HEK293 (cell line): ENCODE results near the gene L3MBTL1.
A peak's percentile ranks its signal among the peaks of the same experiment; 100 is the strongest.

ENCODE experiments used
- CTCF ChIA-PET: fragments of 350-600 bp; formaldehyde crosslinking; extraction: SDS; loops from one replicate; lab custom pipeline; 2021; ENCODE audit warnings: antibody characterized with exemption; lab: Yijun Ruan, JAX
- POLR2A ChIA-PET: fragments of 300-600 bp; formaldehyde crosslinking; extraction: SDS; loops from one replicate; lab custom pipeline; 2020; ENCODE audit warnings: antibody characterized with exemption, inconsistent platforms; lab: Yijun Ruan, JAX
- H3K27ac ChIP-seq: fragments of 200-500 bp; sonication (Bioruptor generic); 2 replicates; pipeline ENCODE4 v1.5.1; 2014; ENCODE audit warnings: low read depth, low read length, control low read depth, inconsistent platforms; ENCODE audit errors: extremely low read depth
- H3K36me3 ChIP-seq, 2 experiments: fragments of 200-500 bp in 1 of 2; sonication (Bioruptor generic) in 1 of 2; 1 replicate in 1 of 2; 2 replicates in 1 of 2; pipeline ENCODE4 v1.5.1; 2014 to 2017; ENCODE audit warnings: inconsistent platforms in 2 of 2, low read length in 2 of 2; ENCODE audit not compliant: control insufficient read depth in 2 of 2, insufficient read depth in 1 of 2
- H3K4me1 ChIP-seq: fragments of 200-500 bp; sonication (Bioruptor generic); 2 replicates; pipeline ENCODE4 v1.5.1; 2014; ENCODE audit warnings: mild to moderate bottlenecking, low read length, inconsistent platforms; ENCODE audit not compliant: control insufficient read depth, insufficient read depth
- H3K4me3 ChIP-seq: 2 replicates; pipeline ENCODE4 v1.5.1; 2011; ENCODE audit warnings: low read depth, mild to moderate bottlenecking, control low read depth, low read length, moderate library complexity
- H3K9me3 ChIP-seq: fragments of 200-500 bp; sonication (Bioruptor generic); 2 replicates; pipeline ENCODE4 v1.5.1; 2014; ENCODE audit warnings: low read depth, low read length, inconsistent platforms; ENCODE audit not compliant: control insufficient read depth, insufficient read depth
- BCL11B ChIP-seq: fragments of 450-650 bp; formaldehyde crosslinking; IDR thresholded peaks from 2 replicates; pipeline ENCODE4 v1.5.1; 2016; ENCODE audit warnings: low read depth, missing biosample characterization, missing genetic modification characterization
- FEZF1 ChIP-seq: fragments of 450-650 bp; formaldehyde crosslinking; IDR thresholded peaks from 2 replicates; pipeline ENCODE4 v1.5.1; 2016; ENCODE audit warnings: missing biosample characterization, missing genetic modification characterization
- GLIS1 ChIP-seq: fragments of 450-650 bp; formaldehyde crosslinking; IDR thresholded peaks from 2 replicates; pipeline ENCODE4 v1.5.1; 2016; ENCODE audit warnings: missing biosample characterization, missing genetic modification characterization
- HOXA7 ChIP-seq: sonication (generic); formaldehyde crosslinking; IDR thresholded peaks from 2 replicates; pipeline ENCODE4 v1.8.1; 2022; ENCODE audit warnings: missing genetic modification reagents, borderline replicate concordance
- HOXD13 ChIP-seq: sonication (generic); formaldehyde crosslinking; IDR thresholded peaks from 2 replicates; pipeline ENCODE4 v1.8.0; 2022; ENCODE audit warnings: missing genetic modification reagents, borderline replicate concordance
- KLF9 ChIP-seq: fragments of 450-650 bp; formaldehyde crosslinking; IDR thresholded peaks from 2 replicates; pipeline ENCODE4 v1.5.1; 2016; ENCODE audit warnings: missing biosample characterization, missing genetic modification characterization, low read depth
- MZF1 ChIP-seq: fragments of 450-650 bp; formaldehyde crosslinking; IDR thresholded peaks from 2 replicates; pipeline ENCODE4 v1.5.1; 2017; ENCODE audit warnings: missing biosample characterization, missing genetic modification characterization, borderline replicate concordance
- SP7 ChIP-seq: fragments of 450-650 bp; formaldehyde crosslinking; IDR thresholded peaks from 2 replicates; pipeline ENCODE4 v1.5.1; 2016; ENCODE audit warnings: missing biosample characterization, missing genetic modification characterization
- ZNF140 ChIP-seq: fragments of 450-650 bp; formaldehyde crosslinking; IDR thresholded peaks from 2 replicates; pipeline ENCODE4 v1.5.1; 2016; ENCODE audit warnings: missing biosample characterization, missing genetic modification characterization
- ZNF202 ChIP-seq: fragments of 450-650 bp; formaldehyde crosslinking; IDR thresholded peaks from 2 replicates; pipeline ENCODE4 v1.5.1; 2016; ENCODE audit warnings: missing biosample characterization, missing genetic modification characterization, borderline replicate concordance
- ZNF248 ChIP-seq: fragments of 450-650 bp; formaldehyde crosslinking; IDR thresholded peaks from 2 replicates; pipeline ENCODE4 v1.5.1; 2017; ENCODE audit warnings: missing biosample characterization, missing genetic modification characterization
- ZNF274 ChIP-seq, 2 experiments: fragments of 200-500 bp in 1 of 2; fragments of 450-650 bp in 1 of 2; sonication (Bioruptor generic) in 1 of 2; formaldehyde crosslinking in 1 of 2; IDR thresholded peaks; 2 replicates each; pipeline versions ENCODE4 v1.5.1 to v1.6.1; 2014 to 2016; ENCODE audit warnings: borderline replicate concordance in 1 of 2, inconsistent platforms in 1 of 2, low read length in 1 of 2, missing biosample characterization in 1 of 2, missing genetic modification characterization in 1 of 2
- ZNF324 ChIP-seq: fragments of 450-650 bp; formaldehyde crosslinking; IDR thresholded peaks from 2 replicates; pipeline ENCODE4 v1.5.1; 2016; ENCODE audit warnings: missing biosample characterization, missing genetic modification characterization
- ZNF416 ChIP-seq: fragments of 450-650 bp; formaldehyde crosslinking; IDR thresholded peaks from 2 replicates; pipeline ENCODE4 v1.5.1; 2016; ENCODE audit warnings: missing biosample characterization, missing genetic modification characterization
- ZNF654 ChIP-seq: fragments of 450-650 bp; formaldehyde crosslinking; IDR thresholded peaks from 2 replicates; pipeline ENCODE4 v1.5.1; 2016; ENCODE audit warnings: low read depth, missing biosample characterization, missing genetic modification characterization
- ZNF777 ChIP-seq: fragments of 450-650 bp; formaldehyde crosslinking; IDR thresholded peaks from 2 replicates; pipeline ENCODE4 v1.5.1; 2017; ENCODE audit warnings: missing biosample characterization, missing genetic modification characterization, borderline replicate concordance
- TF ChIP-seq, protein P1 (sequence below): fragments of 450-650 bp; formaldehyde crosslinking; IDR thresholded peaks from 2 replicates; pipeline ENCODE4; 2016; ENCODE audit warnings: missing biosample characterization, missing genetic modification characterization
- TF ChIP-seq, protein P2 (sequence below): fragments of 450-650 bp; formaldehyde crosslinking; IDR thresholded peaks from 2 replicates; pipeline ENCODE4 v1.5.1; 2017; ENCODE audit warnings: missing biosample characterization, mild to moderate bottlenecking, missing genetic modification characterization, moderate library complexity
- TF ChIP-seq, protein P3 (sequence below): fragments of 450-650 bp; formaldehyde crosslinking; IDR thresholded peaks from 2 replicates; pipeline ENCODE4 v1.5.1; 2016; ENCODE audit warnings: missing biosample characterization, missing genetic modification characterization
- TF ChIP-seq, protein P4 (sequence below): fragments of 450-650 bp; formaldehyde crosslinking; IDR thresholded peaks from 2 replicates; pipeline ENCODE4 v1.5.1; 2016; ENCODE audit warnings: missing biosample characterization, missing genetic modification characterization, borderline replicate concordance

Gene L3MBTL1

DNA sequence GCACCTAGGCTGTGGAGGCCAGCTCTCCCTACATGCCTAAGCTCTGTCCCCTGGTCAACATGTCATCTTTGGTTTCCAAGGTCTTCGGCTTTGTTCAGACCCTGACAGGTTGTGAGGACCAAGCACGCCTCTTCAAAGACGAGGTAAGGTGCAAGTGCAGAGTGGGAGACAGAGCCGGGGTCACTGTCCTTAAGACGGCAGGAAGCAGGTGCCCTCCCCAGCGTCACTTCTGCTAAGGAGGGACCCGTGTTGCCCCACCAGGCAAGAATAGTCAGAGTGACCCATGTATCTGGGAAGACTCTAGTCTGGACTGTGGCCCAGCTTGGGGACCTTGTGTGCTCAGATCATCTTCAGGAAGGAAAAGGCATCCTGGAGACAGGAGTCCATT is 33.2 kb downstream of the L3MBTL1 start:
- POLR2A ChIA-PET, result no interaction called here

DNA sequence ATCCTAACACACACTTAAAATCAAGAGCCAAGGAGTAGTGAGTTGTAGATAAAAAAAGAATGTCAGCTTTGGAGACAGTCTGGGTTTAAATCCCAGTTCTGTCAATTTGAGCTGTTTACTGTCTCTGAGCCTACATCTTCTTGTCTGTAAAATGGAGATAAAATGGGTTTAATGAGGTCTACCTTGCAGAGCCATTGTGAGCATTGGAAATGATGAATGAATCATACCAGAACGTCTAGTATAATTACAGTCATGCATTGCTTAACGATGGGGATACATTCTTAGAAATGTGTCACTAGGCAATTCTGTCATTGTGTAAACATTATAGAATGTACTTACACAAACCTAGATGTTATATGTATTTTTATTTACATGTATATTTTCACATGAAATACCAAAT is 33.7 kb downstream of the L3MBTL1 start:
- Histone ChIP-seq H3K9me3 (no peaks in the 10 kb centered on the region), H3K36me3 (peaks cover 0 to 90% of the 10 kb centered on the region in 2 experiments; a peak in 1 of 3 replicates), H3K27ac (no peak overlapping the region), H3K4me1 (no peaks in the 10 kb centered on the region), H3K4me3 (no peak overlapping the region)
- no peak for TF ChIP-seq ZNF654 (tag by site-specific recombination)
- TF ChIP-seq, protein P1, sequence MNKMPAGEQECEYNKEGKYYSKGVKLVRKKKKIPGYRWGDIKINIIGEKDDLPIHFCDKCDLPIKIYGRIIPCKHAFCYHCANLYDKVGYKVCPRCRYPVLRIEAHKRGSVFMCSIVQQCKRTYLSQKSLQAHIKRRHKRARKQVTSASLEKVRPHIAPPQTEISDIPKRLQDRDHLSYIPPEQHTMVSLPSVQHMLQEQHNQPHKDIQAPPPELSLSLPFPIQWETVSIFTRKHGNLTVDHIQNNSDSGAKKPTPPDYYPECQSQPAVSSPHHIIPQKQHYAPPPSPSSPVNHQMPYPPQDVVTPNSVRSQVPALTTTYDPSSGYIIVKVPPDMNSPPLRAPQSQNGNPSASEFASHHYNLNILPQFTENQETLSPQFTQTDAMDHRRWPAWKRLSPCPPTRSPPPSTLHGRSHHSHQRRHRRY (tag by site-specific recombination), result no peak
- peak; percentile 54; the same call in 1 of the 2 replicates for TF ChIP-seq SP7 (tag by site-specific recombination)
- TF ChIP-seq, protein P2, sequence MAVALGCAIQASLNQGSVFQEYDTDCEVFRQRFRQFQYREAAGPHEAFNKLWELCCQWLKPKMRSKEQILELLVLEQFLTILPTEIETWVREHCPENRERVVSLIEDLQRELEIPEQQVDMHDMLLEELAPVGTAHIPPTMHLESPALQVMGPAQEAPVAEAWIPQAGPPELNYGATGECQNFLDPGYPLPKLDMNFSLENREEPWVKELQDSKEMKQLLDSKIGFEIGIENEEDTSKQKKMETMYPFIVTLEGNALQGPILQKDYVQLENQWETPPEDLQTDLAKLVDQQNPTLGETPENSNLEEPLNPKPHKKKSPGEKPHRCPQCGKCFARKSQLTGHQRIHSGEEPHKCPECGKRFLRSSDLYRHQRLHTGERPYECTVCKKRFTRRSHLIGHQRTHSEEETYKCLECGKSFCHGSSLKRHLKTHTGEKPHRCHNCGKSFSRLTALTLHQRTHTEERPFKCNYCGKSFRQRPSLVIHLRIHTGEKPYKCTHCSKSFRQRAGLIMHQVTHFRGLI, result no peak
- no peak for TF ChIP-seq ZNF416 (tag by site-specific recombination)
- ChIA-PET CTCF (interaction anchor here (0.7 to 1.3 kb wide), 2 partner anchors 9 to 550 kb away, joined by 3 read pairs; no protein-coding TSS in a partner anchor), POLR2A (no interaction called here)

More for the DNA sequence above, 33.2 kb downstream of the L3MBTL1 start:
- TF ChIP-seq ZNF248 (tag by site-specific recombination) (no peak), FEZF1 (no peak), ZNF777 (tag by site-specific recombination) (no peak), MZF1 (no peak), ZNF274 (IDR thresholded peaks at IDR 0.05; ENCODE audit: low read length) (no peak), ZNF274 (tag by site-specific recombination; IDR thresholded peaks at IDR 0.05; ENCODE audit: borderline replicate concordance) (no peak), ZNF324 (tag by site-specific recombination) (no peak)
- H3K36me3 ChIP-seq, result peaks cover 0 to 90% of the 10 kb centered on the region in 2 experiments; a peak in 1 of 3 replicates
- H3K4me1 ChIP-seq, result no peaks in the 10 kb centered on the region
- CTCF ChIA-PET, result no interaction called here
- no peak overlapping the region for H3K27ac ChIP-seq
- no peak overlapping the region for H3K4me3 ChIP-seq
- H3K9me3 ChIP-seq, result no peaks in the 10 kb centered on the region

DNA sequence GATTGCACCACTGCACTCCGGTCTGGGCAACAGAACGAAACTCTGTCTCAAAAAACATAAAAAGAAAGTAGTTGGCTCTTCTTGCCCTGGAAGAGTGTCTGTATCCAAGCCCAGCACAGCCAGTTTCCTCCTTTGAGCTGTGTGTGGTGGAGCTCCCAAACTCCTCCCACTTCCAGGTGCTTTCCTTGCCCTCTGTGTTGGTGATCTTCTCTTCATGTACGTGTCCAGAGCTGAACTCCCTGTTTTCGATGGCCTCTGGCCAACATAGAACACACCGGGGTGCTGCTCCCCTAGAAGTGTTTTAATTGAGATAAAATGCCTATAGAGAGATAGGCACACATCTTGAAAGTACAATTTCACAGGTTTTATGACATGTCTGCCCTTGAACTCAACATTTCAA is 34.7 kb downstream of the L3MBTL1 start:
- ChIA-PET POLR2A (no interaction called here), CTCF (interaction anchor here (1.3 kb wide), 1 partner anchor 10 kb away, joined by 3 read pairs; no protein-coding TSS in a partner anchor)
- Histone ChIP-seq H3K4me3 (no peak overlapping the region), H3K9me3 (no peaks in the 10 kb centered on the region), H3K4me1 (no peaks in the 10 kb centered on the region), H3K27ac (no peak overlapping the region), H3K36me3 (peaks cover 0 to 86% of the 10 kb centered on the region in 2 experiments; a peak in 1 of 3 replicates)
- TF ChIP-seq ZNF140 (tag by site-specific recombination) (no peak), GLIS1 (peak; percentile 42)

DNA sequence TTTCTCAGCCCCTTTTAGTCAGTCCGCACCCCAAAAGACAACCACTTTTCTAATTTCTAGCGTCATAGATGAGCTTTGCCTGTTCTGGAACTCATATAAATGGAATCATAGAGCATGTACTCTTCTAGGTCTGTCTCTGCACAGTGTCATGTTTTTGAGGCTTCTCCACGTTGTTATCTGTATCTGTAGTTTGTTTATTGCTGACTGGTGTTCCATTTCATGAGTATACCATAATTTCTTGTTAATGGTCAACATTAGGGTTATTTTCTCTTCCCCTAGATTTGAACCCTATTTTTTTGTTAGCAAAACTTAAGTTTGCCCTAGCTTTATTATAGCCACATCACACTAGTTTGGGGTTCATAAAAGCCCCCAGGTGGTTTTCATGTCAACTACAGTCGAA is 35.2 kb downstream of the L3MBTL1 start:
- Histone ChIP-seq H3K9me3 (no peaks in the 10 kb centered on the region), H3K36me3 (peaks cover 0 to 86% of the 10 kb centered on the region in 2 experiments; a peak in 1 of 3 replicates), H3K4me1 (no peaks in the 10 kb centered on the region), H3K4me3 (no peak overlapping the region), H3K27ac (no peak overlapping the region)
- ChIA-PET POLR2A (no interaction called here), CTCF (interaction anchor here (0.6 to 0.7 kb wide), 2 partner anchors 16 to 75 kb away, joined by 3 read pairs; partner anchors contain the start of gene SGK2)
- TF ChIP-seq BCL11B (tag by site-specific recombination) (no peak), ZNF202 (no peak), HOXA7 (CRISPR knock-in tag) (no peak), KLF9 (tag by site-specific recombination) (no peak), HOXD13 (CRISPR knock-in tag) (no peak)
- TF ChIP-seq, protein P3, sequence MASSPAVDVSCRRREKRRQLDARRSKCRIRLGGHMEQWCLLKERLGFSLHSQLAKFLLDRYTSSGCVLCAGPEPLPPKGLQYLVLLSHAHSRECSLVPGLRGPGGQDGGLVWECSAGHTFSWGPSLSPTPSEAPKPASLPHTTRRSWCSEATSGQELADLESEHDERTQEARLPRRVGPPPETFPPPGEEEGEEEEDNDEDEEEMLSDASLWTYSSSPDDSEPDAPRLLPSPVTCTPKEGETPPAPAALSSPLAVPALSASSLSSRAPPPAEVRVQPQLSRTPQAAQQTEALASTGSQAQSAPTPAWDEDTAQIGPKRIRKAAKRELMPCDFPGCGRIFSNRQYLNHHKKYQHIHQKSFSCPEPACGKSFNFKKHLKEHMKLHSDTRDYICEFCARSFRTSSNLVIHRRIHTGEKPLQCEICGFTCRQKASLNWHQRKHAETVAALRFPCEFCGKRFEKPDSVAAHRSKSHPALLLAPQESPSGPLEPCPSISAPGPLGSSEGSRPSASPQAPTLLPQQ (tag by site-specific recombination), result no peak
- TF ChIP-seq, protein P4, sequence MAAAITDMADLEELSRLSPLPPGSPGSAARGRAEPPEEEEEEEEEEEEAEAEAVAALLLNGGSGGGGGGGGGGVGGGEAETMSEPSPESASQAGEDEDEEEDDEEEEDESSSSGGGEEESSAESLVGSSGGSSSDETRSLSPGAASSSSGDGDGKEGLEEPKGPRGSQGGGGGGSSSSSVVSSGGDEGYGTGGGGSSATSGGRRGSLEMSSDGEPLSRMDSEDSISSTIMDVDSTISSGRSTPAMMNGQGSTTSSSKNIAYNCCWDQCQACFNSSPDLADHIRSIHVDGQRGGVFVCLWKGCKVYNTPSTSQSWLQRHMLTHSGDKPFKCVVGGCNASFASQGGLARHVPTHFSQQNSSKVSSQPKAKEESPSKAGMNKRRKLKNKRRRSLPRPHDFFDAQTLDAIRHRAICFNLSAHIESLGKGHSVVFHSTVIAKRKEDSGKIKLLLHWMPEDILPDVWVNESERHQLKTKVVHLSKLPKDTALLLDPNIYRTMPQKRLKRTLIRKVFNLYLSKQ, result no peak
